KMS-11 (cell line): Measurements from ENCODE around the gene MYZAP.

Source experiments
- H2AFZ ChIP-seq: fragments of 200-600 bp; sonication (generic); 2 replicates; pipeline ENCODE4 v1.6.1; 2016; ENCODE audit warnings: antibody characterized with exemption, mixed run types, low read depth
- H3K27ac ChIP-seq: fragments of 200-600 bp; sonication (generic); 2 replicates; pipeline ENCODE4 v1.6.1; 2016; ENCODE audit warnings: mild to moderate bottlenecking, mixed run types
- H3K27me3 ChIP-seq: fragments of 200-600 bp; sonication (generic); 2 replicates; pipeline ENCODE4 v1.6.1; 2017; ENCODE audit warnings: mild to moderate bottlenecking, low read depth, mixed run types, moderate library complexity; ENCODE audit not compliant: insufficient read depth
- H3K36me3 ChIP-seq: fragments of 200-600 bp; sonication (generic); 2 replicates; pipeline ENCODE4 v1.6.1; 2017; ENCODE audit warnings: mild to moderate bottlenecking, mixed run types; ENCODE audit not compliant: insufficient read depth
- H3K4me1 ChIP-seq: fragments of 200-600 bp; sonication (generic); 2 replicates; pipeline ENCODE4 v1.6.1; 2016; ENCODE audit warnings: mild to moderate bottlenecking, low read depth, mixed run types; ENCODE audit not compliant: poor library complexity, severe bottlenecking
- H3K4me2 ChIP-seq: fragments of 200-600 bp; sonication (generic); 2 replicates; pipeline ENCODE4 v1.7.0; 2016; ENCODE audit warnings: mild to moderate bottlenecking, mixed run types
- H3K4me3 ChIP-seq: fragments of 200-600 bp; sonication (generic); IDR thresholded peaks from 2 replicates; pipeline ENCODE4 v1.6.1; 2017; ENCODE audit warnings: low read depth, low read length, mixed read lengths; ENCODE audit not compliant: insufficient read depth
- H3K79me2 ChIP-seq: fragments of 200-600 bp; sonication (generic); 2 replicates; pipeline ENCODE4 v1.6.1; 2016; ENCODE audit warnings: low read depth, mixed run types; ENCODE audit not compliant: insufficient read depth
- H3K9ac ChIP-seq: fragments of 200-600 bp; sonication (generic); 2 replicates; pipeline ENCODE4 v1.6.1; 2016; ENCODE audit warnings: mild to moderate bottlenecking, mixed run types
- H4K20me1 ChIP-seq: fragments of 200-600 bp; sonication (generic); 2 replicates; pipeline ENCODE4 v1.6.1; 2016; ENCODE audit warnings: mild to moderate bottlenecking, mixed run types; ENCODE audit not compliant: insufficient read depth
- TF ChIP-seq, protein P1 (sequence below): fragments of 200-600 bp; sonication (generic); conservative IDR thresholded peaks from 2 replicates; pipeline ENCODE4 v1.6.1; 2017; ENCODE audit warnings: low read depth, mild to moderate bottlenecking, antibody characterized with exemption, low read length, moderate library complexity, mixed read lengths

The MYZAP gene, protein sequence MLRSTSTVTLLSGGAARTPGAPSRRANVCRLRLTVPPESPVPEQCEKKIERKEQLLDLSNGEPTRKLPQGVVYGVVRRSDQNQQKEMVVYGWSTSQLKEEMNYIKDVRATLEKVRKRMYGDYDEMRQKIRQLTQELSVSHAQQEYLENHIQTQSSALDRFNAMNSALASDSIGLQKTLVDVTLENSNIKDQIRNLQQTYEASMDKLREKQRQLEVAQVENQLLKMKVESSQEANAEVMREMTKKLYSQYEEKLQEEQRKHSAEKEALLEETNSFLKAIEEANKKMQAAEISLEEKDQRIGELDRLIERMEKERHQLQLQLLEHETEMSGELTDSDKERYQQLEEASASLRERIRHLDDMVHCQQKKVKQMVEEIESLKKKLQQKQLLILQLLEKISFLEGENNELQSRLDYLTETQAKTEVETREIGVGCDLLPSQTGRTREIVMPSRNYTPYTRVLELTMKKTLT

GRCh38 chr15:57591822-57592367 lies at the start of gene MYZAP:
TSS of gene MYZAP (plus strand) at chr15:57591904. CDS start at chr15:57592035, 131 bp downstream.
- H3K4me1 ChIP-seq: no peaks in the 10 kb centered on the region
- H3K4me3 ChIP-seq: no peak within 1 kb of the TSS
- H3K4me2 ChIP-seq: no peak within 1 kb of the TSS
- TF ChIP-seq, protein P1, sequence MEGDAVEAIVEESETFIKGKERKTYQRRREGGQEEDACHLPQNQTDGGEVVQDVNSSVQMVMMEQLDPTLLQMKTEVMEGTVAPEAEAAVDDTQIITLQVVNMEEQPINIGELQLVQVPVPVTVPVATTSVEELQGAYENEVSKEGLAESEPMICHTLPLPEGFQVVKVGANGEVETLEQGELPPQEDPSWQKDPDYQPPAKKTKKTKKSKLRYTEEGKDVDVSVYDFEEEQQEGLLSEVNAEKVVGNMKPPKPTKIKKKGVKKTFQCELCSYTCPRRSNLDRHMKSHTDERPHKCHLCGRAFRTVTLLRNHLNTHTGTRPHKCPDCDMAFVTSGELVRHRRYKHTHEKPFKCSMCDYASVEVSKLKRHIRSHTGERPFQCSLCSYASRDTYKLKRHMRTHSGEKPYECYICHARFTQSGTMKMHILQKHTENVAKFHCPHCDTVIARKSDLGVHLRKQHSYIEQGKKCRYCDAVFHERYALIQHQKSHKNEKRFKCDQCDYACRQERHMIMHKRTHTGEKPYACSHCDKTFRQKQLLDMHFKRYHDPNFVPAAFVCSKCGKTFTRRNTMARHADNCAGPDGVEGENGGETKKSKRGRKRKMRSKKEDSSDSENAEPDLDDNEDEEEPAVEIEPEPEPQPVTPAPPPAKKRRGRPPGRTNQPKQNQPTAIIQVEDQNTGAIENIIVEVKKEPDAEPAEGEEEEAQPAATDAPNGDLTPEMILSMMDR: no peak
- no peak within 1 kb of the TSS for H3K9ac ChIP-seq
- no peaks in the 10 kb centered on the region for H3K27me3 ChIP-seq
- no peaks in the 10 kb centered on the region for H3K79me2 ChIP-seq
- H2AFZ ChIP-seq: no peak within 1 kb of the TSS
- H3K36me3 ChIP-seq: no peaks in the 10 kb centered on the region
- H4K20me1 ChIP-seq: no peaks in the 10 kb centered on the region
- H3K27ac ChIP-seq: no peak within 1 kb of the TSS

DNA sequence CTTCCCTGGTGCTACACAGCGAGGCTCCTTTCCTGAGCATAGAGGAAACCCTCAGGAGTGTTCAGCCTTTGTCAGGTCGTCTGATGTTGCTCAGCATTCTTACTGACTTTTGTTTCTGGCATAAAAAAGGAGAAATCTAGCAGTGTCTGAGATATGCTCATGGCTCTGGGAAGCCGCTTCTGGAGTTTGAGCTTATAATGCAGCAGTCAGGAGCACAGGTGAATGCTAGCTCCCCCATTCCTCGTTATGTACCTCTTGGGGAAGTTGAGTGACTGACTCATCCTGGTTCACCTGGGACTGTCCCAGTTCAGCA lies 49.2 kb upstream of the MYZAP start:
- H4K20me1 ChIP-seq: no peaks in the 10 kb centered on the region
- no peak overlapping the region for H3K4me2 ChIP-seq
- no peaks in the 10 kb centered on the region for H3K36me3 ChIP-seq
- H3K4me3 ChIP-seq: no peak overlapping the region
- no peak overlapping the region for H3K27ac ChIP-seq
- H3K27me3 ChIP-seq: no peaks in the 10 kb centered on the region
- TF ChIP-seq, protein P1: peak; percentile 35
- H3K79me2 ChIP-seq: no peaks in the 10 kb centered on the region
- no peaks in the 10 kb centered on the region for H3K4me1 ChIP-seq
- H3K9ac ChIP-seq: no peak overlapping the region
- no peak overlapping the region for H2AFZ ChIP-seq

- no peak overlapping the region for H3K4me3 ChIP-seq
Measured at GRCh38 chr15:57544848-57545480, 46.7 kb upstream of the MYZAP start.

DNA sequence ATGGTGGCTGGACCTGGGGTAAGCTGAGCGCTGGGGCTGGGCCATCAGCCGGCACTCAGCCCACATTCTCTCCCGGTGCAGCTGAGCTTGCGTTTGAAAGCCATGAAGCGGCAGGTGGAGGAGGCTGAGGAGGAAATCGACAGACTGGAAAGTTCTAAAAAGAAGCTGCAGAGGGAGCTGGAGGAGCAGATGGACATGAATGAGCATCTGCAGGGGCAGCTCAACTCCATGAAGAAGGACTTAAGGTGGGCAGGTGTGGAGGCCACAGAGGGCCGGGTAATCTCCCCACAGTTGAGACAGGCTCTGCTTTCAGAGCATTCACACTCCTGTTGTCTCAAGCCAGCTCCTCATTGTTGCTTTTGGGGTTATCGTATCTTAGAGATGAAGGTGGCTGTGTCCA lies 45.7 kb upstream of the MYZAP start:
- no peak overlapping the region for H2AFZ ChIP-seq
- no peak overlapping the region for H3K4me2 ChIP-seq
- H3K4me1 ChIP-seq: no peaks in the 10 kb centered on the region
- H3K79me2 ChIP-seq: no peaks in the 10 kb centered on the region
- no peaks in the 10 kb centered on the region for H4K20me1 ChIP-seq
- H3K4me3 ChIP-seq: no peak overlapping the region
- H3K9ac ChIP-seq: no peak overlapping the region
- no peak overlapping the region for H3K27ac ChIP-seq
- TF ChIP-seq, protein P1: no peak
- no peaks in the 10 kb centered on the region for H3K27me3 ChIP-seq
- H3K36me3 ChIP-seq: no peaks in the 10 kb centered on the region

More at GRCh38 chr15:57544848-57545480, 46.7 kb upstream of the MYZAP start:
- Histone ChIP-seq H3K4me2 (no peak overlapping the region), H2AFZ (no peak overlapping the region), H3K4me1 (no peaks in the 10 kb centered on the region), H3K79me2 (no peaks in the 10 kb centered on the region), H3K36me3 (no peaks in the 10 kb centered on the region), H4K20me1 (no peaks in the 10 kb centered on the region), H3K27me3 (no peaks in the 10 kb centered on the region), H3K9ac (no peak overlapping the region), H3K27ac (no peak overlapping the region)
- TF ChIP-seq, protein P1: no peak
